ENCODE measurements around the gene KCNN4. TPM values are rescaled to one million over a fixed set of nuclear protein-coding genes. Genes with fewer than 3 reads are reported as not detected.

KCNN4 gene
- total RNA-seq, 1 donor, result 0.43 TPM

GRCh38 chr19:43749152-43749551 lies 31.6 kb downstream of the KCNN4 start:
- TF ChIP-seq CTCF (IDR thresholded peaks at IDR 0.05; ENCODE audit: insufficient read depth, low read depth, low read length), result no peak
- DNase-seq (ENCODE audit: low read depth), result no peak
- no peak overlapping the region for H3K4me3 ChIP-seq (ENCODE audit: low read depth, low read length)

- no peak for DNase-seq (ENCODE audit: low read depth)
- H3K4me3 ChIP-seq (ENCODE audit: low read depth, low read length), result no peak overlapping the region
- no peak for TF ChIP-seq CTCF (IDR thresholded peaks at IDR 0.05; ENCODE audit: insufficient read depth, low read depth, low read length)
These were observed 32.1 kb downstream of the KCNN4 start for GRCh38 chr19:43748685-43749084.

- DNase-seq (ENCODE audit: low read depth), result no peak
- no peak overlapping the region for H3K4me3 ChIP-seq (ENCODE audit: low read depth, low read length)
- no peak for TF ChIP-seq CTCF (IDR thresholded peaks at IDR 0.05; ENCODE audit: insufficient read depth, low read depth, low read length)
These were observed 32.6 kb downstream of the KCNN4 start for GRCh38 chr19:43748205-43748594.

GRCh38 chr19:43747557-43748204 lies 33.1 kb downstream of the KCNN4 start:
- no peak overlapping the region for H3K4me3 ChIP-seq (ENCODE audit: low read depth, low read length)
- no peak for DNase-seq (ENCODE audit: low read depth)
- TF ChIP-seq CTCF (IDR thresholded peaks at IDR 0.05; ENCODE audit: insufficient read depth, low read depth, low read length), result no peak

- DNase-seq (ENCODE audit: low read depth), result no peak
- TF ChIP-seq CTCF (IDR thresholded peaks at IDR 0.05; ENCODE audit: insufficient read depth, low read depth, low read length), result no peak
- no peak overlapping the region for H3K4me3 ChIP-seq (ENCODE audit: low read depth, low read length)
These were observed 37.7 kb downstream of the KCNN4 start for GRCh38 chr19:43743059-43743458.

- no peak for TF ChIP-seq CTCF (IDR thresholded peaks at IDR 0.05; ENCODE audit: insufficient read depth, low read depth, low read length)
- no peak overlapping the region for H3K4me3 ChIP-seq (ENCODE audit: low read depth, low read length)
- no peak for DNase-seq (ENCODE audit: low read depth)
These were observed 39.5 kb downstream of the KCNN4 start for GRCh38 chr19:43741075-43741825.

Data from fibroblast of villous mesenchyme (primary cell).